ENCODE results near the gene NKAIN2. TPM values are rescaled to one million over a fixed set of nuclear protein-coding genes. Genes with fewer than 3 reads are reported as not detected.

Gene NKAIN2
- total RNA-seq, 1 experiment from 2014 or later = not detected

Other genes with a start within 250 kb of the NKAIN2 start
- gene TRDN, start 166.9 kb upstream of the NKAIN2 start, total RNA-seq (2014; rRNA removed; shearing (Covaris generic)) = not detected in 2 replicates